DOHH2 (cell line): ENCODE data around the gene EFNA3.

ENCODE experiments used
- EZH2phosphoT487 ChIP-seq: fragments of 200-600 bp; sonication (generic); IDR thresholded peaks from 2 replicates; pipeline ENCODE4 v1.6.1; 2017; ENCODE audit warnings: borderline replicate concordance, mild to moderate bottlenecking, antibody characterized with exemption, low read length, moderate library complexity, mixed read lengths
- TF ChIP-seq, protein P1 (sequence below): fragments of 200-600 bp; sonication (generic); IDR thresholded peaks from one replicate; pipeline ENCODE4 v1.5.1; 2014; ENCODE audit warnings: antibody characterized with exemption, mild to moderate bottlenecking, low read depth, low read length; ENCODE audit not compliant: poor library complexity, severe bottlenecking

DNA sequence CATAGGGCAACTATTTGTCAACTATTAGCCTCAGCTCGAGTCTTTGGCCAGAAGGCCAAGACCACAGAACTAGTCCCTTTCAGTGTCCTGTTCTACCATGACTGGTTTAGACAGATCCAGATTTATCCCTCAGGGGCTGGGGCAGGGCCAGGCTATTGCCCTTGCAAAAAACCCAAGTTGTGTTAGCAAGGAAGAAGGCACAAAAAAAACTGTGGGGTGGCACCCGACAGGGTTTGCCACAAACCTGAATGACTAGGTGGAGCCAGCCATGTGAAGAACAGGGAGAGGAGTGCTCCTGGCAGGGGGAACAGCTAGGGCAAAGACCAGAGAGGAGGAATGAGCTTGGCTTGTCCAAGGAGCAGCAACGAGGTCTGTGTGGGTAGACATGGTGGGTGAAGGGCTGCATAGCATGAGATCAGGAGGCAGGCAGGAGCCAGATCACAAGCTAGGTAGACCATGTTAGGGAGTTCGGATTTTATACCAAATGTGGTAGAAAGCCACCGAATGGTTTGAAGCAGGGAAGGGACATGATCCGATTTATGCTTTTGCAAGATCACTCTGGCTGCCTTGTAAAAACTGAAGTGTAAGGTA is 40.7 kb upstream of the EFNA3 start:
- TF ChIP-seq, protein P1, sequence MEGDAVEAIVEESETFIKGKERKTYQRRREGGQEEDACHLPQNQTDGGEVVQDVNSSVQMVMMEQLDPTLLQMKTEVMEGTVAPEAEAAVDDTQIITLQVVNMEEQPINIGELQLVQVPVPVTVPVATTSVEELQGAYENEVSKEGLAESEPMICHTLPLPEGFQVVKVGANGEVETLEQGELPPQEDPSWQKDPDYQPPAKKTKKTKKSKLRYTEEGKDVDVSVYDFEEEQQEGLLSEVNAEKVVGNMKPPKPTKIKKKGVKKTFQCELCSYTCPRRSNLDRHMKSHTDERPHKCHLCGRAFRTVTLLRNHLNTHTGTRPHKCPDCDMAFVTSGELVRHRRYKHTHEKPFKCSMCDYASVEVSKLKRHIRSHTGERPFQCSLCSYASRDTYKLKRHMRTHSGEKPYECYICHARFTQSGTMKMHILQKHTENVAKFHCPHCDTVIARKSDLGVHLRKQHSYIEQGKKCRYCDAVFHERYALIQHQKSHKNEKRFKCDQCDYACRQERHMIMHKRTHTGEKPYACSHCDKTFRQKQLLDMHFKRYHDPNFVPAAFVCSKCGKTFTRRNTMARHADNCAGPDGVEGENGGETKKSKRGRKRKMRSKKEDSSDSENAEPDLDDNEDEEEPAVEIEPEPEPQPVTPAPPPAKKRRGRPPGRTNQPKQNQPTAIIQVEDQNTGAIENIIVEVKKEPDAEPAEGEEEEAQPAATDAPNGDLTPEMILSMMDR = no peak
- no peak for TF ChIP-seq EZH2phosphoT487
